Activated gamma-delta T cell treated with anti-CD3 and anti-CD28 coated beads, Interleukin-2, amount 50 U/mL, for 16 hours (primary cell): Measurements from ENCODE around the gene ITGB6.

ENCODE experiments used
- DNase-seq: peaks from one replicate; pipeline ENCODE4 v3.0.0-alpha.2; 2020; ENCODE audit warnings: low read depth

The ITGB6 gene

GRCh38 chr2:160087854-160088745 lies 112.0 kb downstream of the ITGB6 start:
- DNase-seq: no peak

- DNase-seq: no peak
Measured at GRCh38 chr2:160085662-160086061, 114.4 kb downstream of the ITGB6 start.

GRCh38 chr2:160077912-160078810 lies 121.9 kb downstream of the ITGB6 start:
- no peak for DNase-seq

DNA sequence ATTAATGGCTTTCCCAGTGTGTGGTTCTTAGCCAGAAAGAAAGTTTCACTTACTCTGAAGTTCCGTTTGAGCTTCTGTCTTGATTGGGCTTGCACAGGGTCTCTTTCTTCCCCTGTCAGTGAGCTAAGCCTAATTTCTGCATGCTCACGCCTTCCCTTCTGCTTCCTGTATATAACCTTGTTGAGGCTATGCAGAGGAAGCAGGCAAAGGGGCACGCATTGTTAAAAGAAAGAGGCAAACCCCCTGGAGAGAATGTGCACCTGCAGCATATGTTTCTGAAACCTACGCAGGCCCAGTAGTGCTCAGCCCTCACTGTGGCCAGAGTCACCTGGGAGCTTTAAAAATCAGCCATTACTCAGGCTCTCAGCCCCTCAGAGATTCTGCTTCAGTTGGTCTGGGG lies 123.2 kb downstream of the ITGB6 start:
- DNase-seq: no peak

DNA sequence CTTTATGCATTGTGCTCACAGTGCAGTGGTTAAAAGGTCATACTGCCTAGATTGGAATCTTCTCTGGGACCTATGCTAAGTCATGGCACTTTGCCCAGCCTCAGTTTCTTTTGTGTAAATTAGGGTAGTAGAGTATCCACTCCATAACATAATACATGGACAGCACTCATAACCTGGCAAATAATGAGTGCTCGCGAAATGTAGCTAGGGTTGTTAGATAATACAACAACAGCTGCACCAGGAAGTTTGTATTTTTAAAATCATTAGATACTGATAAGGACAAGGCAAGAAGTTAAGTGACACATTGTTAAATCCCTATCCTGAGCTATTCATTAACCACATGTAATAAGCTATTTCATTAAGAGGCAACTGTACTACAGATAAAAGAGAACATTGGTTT lies 123.8 kb downstream of the ITGB6 start:
- no peak for DNase-seq

- no peak for DNase-seq
Measured at GRCh38 chr2:160075171-160075570, 124.9 kb downstream of the ITGB6 start.

GRCh38 chr2:160073284-160073888 lies 126.7 kb downstream of the ITGB6 start:
- DNase-seq: no peak

DNA sequence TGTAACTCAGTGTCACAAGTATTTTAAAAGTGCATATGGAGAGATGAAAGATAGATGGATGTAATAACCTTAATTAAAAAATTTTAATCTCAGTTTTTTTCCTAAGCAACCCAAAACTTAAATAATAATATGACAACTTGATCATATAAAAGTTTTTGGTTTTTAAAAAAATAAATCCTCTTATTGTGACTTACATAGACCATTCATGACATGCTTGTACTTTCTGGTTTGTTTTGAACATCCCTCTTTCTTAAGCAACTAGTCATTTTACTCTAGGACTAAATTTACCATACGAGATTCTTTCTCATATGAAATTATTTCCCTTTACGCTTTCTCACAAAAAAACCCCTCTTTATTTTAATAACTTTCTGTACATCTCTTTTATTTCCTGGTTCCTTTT lies 131.2 kb downstream of the ITGB6 start:
- no peak for DNase-seq

- no peak for DNase-seq
Measured at GRCh38 chr2:160064916-160065315, 135.2 kb downstream of the ITGB6 start.

DNA sequence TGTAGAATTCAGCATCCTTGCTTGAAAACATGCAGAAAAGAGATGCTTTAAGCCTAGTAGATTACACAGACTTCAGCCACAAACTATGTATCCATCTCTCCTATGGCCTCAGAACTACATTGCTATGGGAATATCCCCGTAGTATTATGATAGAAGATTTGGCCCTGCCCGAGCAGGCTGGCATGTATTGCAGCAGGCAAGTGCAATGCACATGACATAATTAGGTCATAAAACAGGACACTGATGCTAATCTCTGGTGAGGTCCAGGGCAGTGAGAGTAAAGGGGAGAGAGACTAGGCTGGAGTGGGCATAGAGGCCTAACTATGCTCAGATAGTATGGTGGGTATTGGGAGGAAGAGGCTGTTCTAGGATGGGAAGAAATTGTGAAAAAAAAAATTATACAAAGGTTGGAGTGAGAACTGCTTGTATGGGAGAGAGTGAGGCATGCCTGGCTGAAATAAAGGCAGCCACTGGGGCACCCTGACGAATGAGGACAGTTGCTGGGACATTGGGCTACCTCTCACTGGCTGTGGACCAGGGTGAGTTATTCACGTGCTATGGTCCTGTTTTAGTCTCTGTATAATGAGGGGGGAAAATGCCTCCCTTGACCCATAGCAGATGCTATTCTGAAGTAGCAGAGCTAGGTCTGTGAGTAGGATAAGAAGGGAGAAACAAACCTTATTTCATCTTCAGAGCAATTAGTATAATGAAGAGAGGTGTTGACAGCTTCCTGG lies 136.0 kb downstream of the ITGB6 start:
- DNase-seq: no peak

DNA sequence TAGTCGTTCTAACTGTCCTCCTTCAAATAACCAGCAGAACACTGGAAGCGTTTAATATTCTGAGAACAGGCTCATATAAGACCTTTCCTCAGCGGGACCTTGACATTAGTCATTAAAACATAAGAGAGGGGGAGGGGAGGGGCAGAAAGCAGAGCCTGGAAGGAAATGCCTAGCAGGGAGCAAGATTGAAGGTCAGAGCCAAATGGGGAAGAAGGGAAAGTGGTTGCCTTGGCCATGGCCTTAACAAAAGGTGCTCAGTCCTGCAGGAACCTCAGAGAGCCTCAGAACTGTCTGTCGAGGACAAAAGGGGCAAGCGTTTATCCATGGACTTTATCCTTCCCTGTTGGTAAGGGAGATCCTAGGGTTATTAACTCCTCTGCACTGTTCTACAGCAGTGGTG lies 136.8 kb downstream of the ITGB6 start:
- no peak for DNase-seq

GRCh38 chr2:160062292-160063005 lies 137.6 kb downstream of the ITGB6 start, which contains the start of gene PLA2R1:
Gene PLA2R1 (minus strand): TSS chr2:160062615. CDS start chr2:160062403, 212 bp downstream.
- DNase-seq: no peak

DNA sequence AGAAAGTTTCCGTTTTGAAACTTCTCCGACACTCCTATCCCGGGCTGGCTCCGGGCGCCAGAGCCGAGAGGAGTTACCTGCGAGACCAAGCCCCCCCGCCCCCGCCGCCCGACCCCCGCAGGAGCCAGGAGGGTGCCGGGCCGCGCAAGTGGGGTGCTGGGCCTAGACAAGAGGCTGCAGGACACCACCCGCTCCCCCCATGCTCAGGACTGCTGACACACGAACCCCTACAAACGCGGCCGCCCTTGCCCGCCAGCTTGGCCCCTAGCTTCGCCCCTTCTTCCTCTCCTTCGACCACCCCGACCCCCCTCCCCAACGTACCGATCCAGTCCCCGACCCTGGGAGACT lies 138.2 kb downstream of the ITGB6 start:
- DNase-seq: no peak

DNA sequence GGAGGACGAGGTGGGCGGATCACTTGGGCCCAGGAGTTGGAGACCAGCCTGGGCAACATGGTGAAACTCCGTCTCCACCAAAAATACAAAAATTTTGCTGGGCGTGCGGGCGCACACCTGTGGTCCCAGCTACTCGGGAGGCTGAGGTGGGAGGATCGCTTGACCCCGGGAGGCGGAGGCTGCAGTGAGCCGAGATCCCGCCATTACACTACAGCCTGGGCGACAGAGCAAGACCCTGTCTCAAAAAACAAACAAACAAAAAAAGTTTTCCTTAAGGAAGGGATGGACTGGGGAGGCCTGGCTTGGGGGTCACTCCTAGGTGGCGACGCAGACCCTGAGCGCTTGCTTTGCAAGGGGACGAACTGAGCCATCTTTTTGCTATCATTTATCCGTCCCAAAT lies 138.5 kb downstream of the ITGB6 start:
- no peak for DNase-seq

DNA sequence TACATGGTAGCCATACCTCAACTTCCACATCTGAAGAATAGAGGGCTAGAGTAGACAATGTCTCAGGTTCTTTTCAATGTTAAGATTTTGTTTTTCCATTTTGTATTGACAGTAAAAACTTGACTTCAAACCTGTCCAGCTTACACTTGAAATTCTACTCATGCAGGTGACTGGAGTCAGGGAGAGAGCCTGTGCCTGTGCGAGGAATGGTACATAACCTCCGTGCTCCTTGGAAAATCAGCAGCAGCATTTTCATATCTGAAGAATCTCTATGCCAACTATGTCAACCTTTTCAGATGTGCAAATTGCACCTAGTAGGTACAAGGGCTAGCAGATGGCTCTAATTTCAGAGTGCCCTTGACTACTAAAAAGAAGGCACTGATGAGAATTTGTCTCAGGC lies 139.8 kb downstream of the ITGB6 start:
- DNase-seq: no peak

- no peak for DNase-seq
Measured at GRCh38 chr2:160057356-160057755, 142.7 kb downstream of the ITGB6 start.

DNA sequence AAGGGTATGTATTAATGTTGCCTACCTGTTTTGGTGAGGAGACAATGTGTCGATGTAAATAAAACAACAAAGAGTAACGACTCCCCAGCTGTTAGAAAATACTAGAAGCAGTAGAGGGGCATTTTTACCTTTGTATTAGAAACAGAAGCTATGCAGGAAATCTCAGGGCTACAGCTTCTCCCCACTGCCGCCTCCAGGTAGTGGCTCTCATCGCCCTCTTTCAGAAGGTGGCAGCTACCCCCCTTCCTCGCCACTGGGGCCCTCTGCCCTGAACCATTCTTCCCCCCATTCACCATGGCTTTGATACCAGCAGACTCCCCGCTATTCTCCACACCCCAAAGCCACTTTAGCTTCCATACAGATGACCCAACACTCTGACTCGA lies 144.4 kb downstream of the ITGB6 start:
- no peak for DNase-seq

DNA sequence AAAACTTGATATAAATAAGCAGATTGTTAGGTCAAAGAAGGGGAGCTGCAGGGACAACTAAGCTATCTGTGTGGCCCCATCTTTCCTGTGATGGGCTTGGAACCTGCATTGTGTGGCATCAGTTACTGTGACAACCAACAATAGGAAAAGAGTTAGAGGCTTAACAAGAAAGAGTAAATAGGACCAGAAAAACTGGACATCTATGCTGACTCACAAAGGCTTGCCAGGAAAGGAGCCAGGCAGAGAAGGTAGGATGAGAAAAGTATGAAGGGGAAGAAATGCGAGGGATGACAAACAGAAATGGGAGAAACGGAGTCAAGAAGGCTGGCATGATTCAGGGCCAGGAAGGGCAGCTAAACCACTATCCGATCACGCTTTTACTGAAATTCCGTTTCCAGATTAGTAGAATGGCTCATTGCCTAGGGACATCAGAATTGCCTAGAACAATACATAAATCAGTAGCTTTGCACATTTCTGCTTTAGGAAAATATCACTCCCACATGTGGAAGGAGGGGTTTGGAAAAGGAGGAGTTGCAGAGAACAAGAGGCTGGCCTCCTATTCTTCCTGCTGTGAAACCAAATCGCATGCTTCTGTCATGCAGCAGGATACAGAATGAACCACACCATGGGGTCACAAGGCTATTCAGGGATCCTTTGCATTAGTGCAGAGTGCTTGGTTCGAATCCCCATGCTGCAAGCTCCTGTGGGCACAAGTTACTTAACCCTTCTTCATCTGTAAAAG lies 144.9 kb downstream of the ITGB6 start:
- no peak for DNase-seq

DNA sequence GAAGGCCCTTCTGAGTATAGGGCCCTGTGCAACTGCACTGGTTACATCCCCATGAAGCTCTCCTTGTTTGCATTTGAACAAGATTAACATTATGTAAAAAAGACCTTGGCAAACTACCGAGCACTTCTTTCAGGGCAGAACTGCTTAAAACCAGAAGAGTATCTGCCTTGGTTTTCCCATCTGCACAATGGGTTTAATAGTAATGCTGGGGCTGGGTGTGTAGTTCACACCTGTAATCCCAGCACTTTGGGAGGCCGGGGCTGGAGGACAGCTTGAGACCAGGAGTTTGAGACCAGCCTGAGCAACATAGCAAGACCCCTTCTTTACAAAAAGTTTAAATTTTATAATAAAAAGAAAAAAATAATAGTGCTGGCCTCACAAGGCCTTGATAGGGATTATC lies 146.1 kb downstream of the ITGB6 start:
- DNase-seq: no peak

- DNase-seq: no peak
Measured at GRCh38 chr2:160052531-160052930, 147.5 kb downstream of the ITGB6 start.

DNA sequence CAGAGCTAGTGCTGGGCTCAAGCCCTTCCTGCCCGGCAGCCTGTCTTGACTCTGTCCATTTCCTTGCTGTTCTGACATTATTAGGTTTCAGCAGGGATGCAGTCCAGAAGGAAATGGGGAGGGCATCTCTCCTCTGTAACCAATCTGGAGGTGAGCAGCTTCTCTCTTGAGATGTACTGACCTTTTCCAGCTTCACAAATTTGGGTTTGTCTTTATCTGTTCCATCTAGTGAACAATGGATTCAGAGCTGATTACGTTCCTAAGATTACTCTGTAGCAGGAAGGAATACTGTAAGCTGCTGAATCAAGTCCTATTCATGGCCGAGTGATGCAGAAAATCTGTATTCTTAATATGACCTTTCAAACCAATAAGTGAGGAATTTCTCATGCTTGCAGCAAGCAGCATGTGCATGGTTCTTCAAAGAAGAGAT lies 148.7 kb downstream of the ITGB6 start:
- no peak for DNase-seq
